Loucy (cell line): ENCODE data around the gene ZFTA.

ENCODE experiments used
- H2AFZ ChIP-seq: fragments of 200-600 bp; sonication (generic); 2 replicates; pipeline ENCODE4 v1.6.0; 2016; ENCODE audit warnings: antibody characterized with exemption, mild to moderate bottlenecking, low read length, moderate library complexity
- H3F3A ChIP-seq: fragments of 200-600 bp; 2 replicates; pipeline ENCODE4 v1.6.0; 2016; ENCODE audit warnings: antibody characterized with exemption, low read depth, mild to moderate bottlenecking
- H3K27me3 ChIP-seq: fragments of 200-600 bp; sonication (generic); 2 replicates; pipeline ENCODE4 v1.6.1; 2014; ENCODE audit warnings: low read length, mild to moderate bottlenecking; ENCODE audit not compliant: insufficient read depth, poor library complexity, severe bottlenecking
- H3K36me3 ChIP-seq: fragments of 200-600 bp; sonication (generic); 2 replicates; pipeline ENCODE4 v1.6.1; 2016; ENCODE audit warnings: low read length; ENCODE audit not compliant: insufficient read depth
- H3K4me1 ChIP-seq: fragments of 200-600 bp; sonication (generic); 2 replicates; pipeline ENCODE4 v1.5.1; 2014; ENCODE audit warnings: low read length, mild to moderate bottlenecking; ENCODE audit not compliant: insufficient read depth, poor library complexity, severe bottlenecking
- H3K4me2 ChIP-seq: fragments of 200-600 bp; sonication (generic); 2 replicates; pipeline ENCODE4 v1.6.0; 2014; ENCODE audit warnings: antibody characterized with exemption, low read length, low read depth, mild to moderate bottlenecking; ENCODE audit not compliant: poor library complexity, severe bottlenecking
- H3K4me3 ChIP-seq: fragments of 200-600 bp; sonication (generic); 2 replicates; pipeline ENCODE4 v1.5.1; 2014; ENCODE audit warnings: low read length, mild to moderate bottlenecking, mixed read lengths; ENCODE audit not compliant: poor library complexity, severe bottlenecking
- H3K79me2 ChIP-seq: fragments of 200-600 bp; sonication (generic); 2 replicates; pipeline ENCODE4 v1.6.1; 2014; ENCODE audit warnings: low read length; ENCODE audit not compliant: insufficient read depth
- H3K9ac ChIP-seq: fragments of 200-600 bp; sonication (generic); 2 replicates; pipeline ENCODE4 v1.6.0; 2014; ENCODE audit warnings: mild to moderate bottlenecking, low read depth, low read length, moderate library complexity; ENCODE audit not compliant: poor library complexity, severe bottlenecking
- H3K9me2 ChIP-seq: fragments of 200-600 bp; sonication (generic); replicated peaks from 2 replicates; pipeline ENCODE4 v1.6.1; 2016; ENCODE audit warnings: low read depth, low read length, mixed read lengths
- H3K9me3 ChIP-seq: fragments of 200-600 bp; sonication (generic); 2 replicates; pipeline ENCODE4 v1.6.1; 2014; ENCODE audit warnings: mild to moderate bottlenecking, antibody characterized with exemption, low read length, low read depth; ENCODE audit not compliant: insufficient read depth
- H4K20me1 ChIP-seq: fragments of 200-600 bp; sonication (generic); 2 replicates; pipeline ENCODE4 v1.6.0; 2014; ENCODE audit warnings: antibody characterized with exemption, low read length, mild to moderate bottlenecking; ENCODE audit not compliant: insufficient read depth, poor library complexity, severe bottlenecking
- EZH2phosphoT487 ChIP-seq: fragments of 200-600 bp; IDR thresholded peaks from 2 replicates; pipeline ENCODE4 v1.6.1; 2018; ENCODE audit warnings: antibody characterized with exemption, mild to moderate bottlenecking, moderate library complexity, borderline replicate concordance
- TF ChIP-seq, protein P1 (sequence below): fragments of 200-600 bp; sonication (generic); conservative IDR thresholded peaks from 2 replicates; pipeline ENCODE4 v1.5.1; 2014; ENCODE audit warnings: mild to moderate bottlenecking, antibody characterized with exemption, low read length

Gene ZFTA

DNA sequence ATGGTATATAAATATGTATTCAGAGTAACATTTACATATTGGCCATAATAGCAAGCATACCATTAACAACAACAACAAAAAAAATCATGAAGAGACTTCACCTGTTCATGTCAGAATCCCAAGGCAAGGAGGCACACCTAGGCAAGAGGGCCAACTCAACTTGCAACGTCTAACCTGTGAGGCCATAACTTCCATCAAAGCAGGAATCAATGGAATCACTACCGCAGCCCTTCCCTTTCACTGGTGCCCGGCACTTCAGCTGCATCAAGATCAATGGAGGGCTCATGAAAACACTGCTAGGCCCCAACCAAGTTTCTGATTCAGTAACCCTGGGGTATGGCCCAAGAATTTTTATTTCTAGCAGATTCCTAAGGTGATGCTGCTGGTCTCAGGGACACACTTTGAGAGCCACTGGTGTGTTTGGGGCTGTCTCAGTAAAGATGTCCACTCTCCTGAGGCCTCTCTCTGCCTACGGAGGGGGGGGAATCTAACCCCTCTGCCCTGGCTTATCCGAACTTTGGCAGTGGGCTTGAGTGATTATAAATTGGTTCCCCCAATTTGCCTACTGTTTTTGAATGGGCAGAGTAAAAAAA, 8.0 kb downstream of the ZFTA start:
- Histone ChIP-seq H3K4me3 (no peak overlapping the region), H3K36me3 (peaks cover 46% of the 10 kb centered on the region; the same call in 1 of the 2 replicates), H2AFZ (no peak overlapping the region), H3K9me2 (no peaks in the 10 kb centered on the region), H3K4me2 (no peak overlapping the region), H3K79me2 (peaks cover 3% of the 10 kb centered on the region; the same call in 1 of the 2 replicates), H4K20me1 (peaks cover 10% of the 10 kb centered on the region), H3K9ac (no peak overlapping the region), H3K27me3 (no peaks in the 10 kb centered on the region), H3K4me1 (peaks cover 4% of the 10 kb centered on the region), H3F3A (no peaks in the 10 kb centered on the region), H3K9me3 (no peaks in the 10 kb centered on the region)
- TF ChIP-seq EZH2phosphoT487 = no peak
- TF ChIP-seq, protein P1, sequence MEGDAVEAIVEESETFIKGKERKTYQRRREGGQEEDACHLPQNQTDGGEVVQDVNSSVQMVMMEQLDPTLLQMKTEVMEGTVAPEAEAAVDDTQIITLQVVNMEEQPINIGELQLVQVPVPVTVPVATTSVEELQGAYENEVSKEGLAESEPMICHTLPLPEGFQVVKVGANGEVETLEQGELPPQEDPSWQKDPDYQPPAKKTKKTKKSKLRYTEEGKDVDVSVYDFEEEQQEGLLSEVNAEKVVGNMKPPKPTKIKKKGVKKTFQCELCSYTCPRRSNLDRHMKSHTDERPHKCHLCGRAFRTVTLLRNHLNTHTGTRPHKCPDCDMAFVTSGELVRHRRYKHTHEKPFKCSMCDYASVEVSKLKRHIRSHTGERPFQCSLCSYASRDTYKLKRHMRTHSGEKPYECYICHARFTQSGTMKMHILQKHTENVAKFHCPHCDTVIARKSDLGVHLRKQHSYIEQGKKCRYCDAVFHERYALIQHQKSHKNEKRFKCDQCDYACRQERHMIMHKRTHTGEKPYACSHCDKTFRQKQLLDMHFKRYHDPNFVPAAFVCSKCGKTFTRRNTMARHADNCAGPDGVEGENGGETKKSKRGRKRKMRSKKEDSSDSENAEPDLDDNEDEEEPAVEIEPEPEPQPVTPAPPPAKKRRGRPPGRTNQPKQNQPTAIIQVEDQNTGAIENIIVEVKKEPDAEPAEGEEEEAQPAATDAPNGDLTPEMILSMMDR = no peak

DNA sequence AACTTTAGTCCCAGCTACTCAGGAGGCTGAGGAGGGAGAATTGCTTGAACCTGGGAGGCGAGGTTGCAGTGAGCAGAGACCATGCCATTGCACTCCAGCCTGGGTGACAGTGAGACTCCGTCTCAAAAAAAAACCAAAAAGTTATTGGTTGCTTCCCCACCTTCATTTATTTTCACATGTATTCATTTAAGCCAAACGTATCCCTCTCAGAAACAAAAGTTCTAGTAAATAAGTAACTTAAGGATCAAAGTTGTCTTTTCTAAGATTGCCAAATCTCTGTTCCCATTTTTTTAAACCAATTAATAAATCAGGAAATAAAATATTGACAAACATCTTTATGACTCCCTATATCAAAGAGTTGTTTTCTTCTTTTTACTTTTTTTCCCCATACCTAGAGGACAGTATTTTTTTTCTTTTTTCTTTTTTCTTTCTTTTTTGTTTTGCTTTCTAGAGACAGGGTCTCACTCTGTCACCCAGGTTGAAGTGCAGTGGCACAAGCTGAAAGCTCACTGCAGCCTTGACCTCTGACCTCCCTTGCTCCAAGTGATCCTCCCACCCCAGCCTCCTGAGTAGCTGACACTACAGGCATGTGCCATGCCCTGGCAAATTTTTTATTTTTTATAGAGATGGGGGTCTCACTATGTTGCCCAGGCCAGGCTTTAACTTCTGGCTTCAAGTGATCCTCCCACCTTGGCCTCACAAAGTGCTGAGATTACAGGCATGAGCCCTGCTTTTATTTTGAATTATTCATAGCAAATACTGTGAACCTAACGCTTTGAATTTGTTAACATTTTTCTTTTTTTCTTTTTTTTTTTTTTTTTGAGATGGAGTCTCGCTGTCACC, 11.4 kb downstream of the ZFTA start:
- Histone ChIP-seq H2AFZ (no peak overlapping the region), H3K9ac (no peak overlapping the region), H3K9me2 (no peaks in the 10 kb centered on the region), H3K9me3 (no peaks in the 10 kb centered on the region), H3K4me1 (no peaks in the 10 kb centered on the region), H3K36me3 (peaks cover 71% of the 10 kb centered on the region; the same call in 1 of the 2 replicates), H3K4me3 (no peak overlapping the region), H4K20me1 (no peaks in the 10 kb centered on the region), H3K4me2 (no peak overlapping the region), H3K79me2 (no peaks in the 10 kb centered on the region), H3F3A (no peaks in the 10 kb centered on the region), H3K27me3 (no peaks in the 10 kb centered on the region)
- TF ChIP-seq, protein P1 = no peak

DNA sequence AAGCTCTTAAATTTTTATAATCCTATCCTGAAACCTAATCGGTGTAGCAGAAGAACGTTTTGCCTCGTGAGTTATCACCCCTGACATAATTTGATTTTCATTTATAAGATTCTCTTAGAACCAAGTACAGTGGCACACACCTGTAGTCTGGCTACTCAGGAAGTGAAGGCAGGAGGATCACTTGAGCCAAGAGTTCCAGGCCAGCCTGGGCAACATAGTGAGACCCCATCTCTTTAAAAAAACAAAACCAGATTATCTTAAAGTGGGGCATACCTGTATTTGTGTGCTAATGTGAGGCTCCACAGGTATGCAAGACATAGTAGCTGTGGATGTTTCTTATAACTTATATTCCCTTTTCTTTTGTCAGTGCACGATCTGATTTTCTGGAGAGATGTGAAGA, 19.0 kb downstream of the ZFTA start:
- no peaks in the 10 kb centered on the region for H3K9me2 ChIP-seq
- peaks cover 3% of the 10 kb centered on the region for H3K4me1 ChIP-seq
- no peaks in the 10 kb centered on the region for H3K9me3 ChIP-seq
- no peak overlapping the region for H3K9ac ChIP-seq
- H2AFZ ChIP-seq = no peak overlapping the region
- H3K36me3 ChIP-seq = peaks cover 52% of the 10 kb centered on the region
- H3F3A ChIP-seq = no peaks in the 10 kb centered on the region
- H3K4me2 ChIP-seq = no peak overlapping the region
- H4K20me1 ChIP-seq = peaks cover 15% of the 10 kb centered on the region
- TF ChIP-seq, protein P1 = no peak
- TF ChIP-seq EZH2phosphoT487 = no peak
- no peak overlapping the region for H3K4me3 ChIP-seq
- H3K79me2 ChIP-seq = peaks cover 35% of the 10 kb centered on the region; the same call in 1 of the 2 replicates
- no peaks in the 10 kb centered on the region for H3K27me3 ChIP-seq
